GM19397 (cell line): Measurements from ENCODE around the gene DYRK2.
A peak's percentile ranks its signal among the peaks of the same experiment; 100 is the strongest.

ENCODE experiments used
- ATAC-seq: cut with Tn5 transposase; IDR thresholded peaks from one replicate; pipeline ENCODE4 v1.9.1; 2021; ENCODE audit warnings: mild to moderate bottlenecking, moderate library complexity; ENCODE audit not compliant: unreplicated experiment

Gene DYRK2

DNA sequence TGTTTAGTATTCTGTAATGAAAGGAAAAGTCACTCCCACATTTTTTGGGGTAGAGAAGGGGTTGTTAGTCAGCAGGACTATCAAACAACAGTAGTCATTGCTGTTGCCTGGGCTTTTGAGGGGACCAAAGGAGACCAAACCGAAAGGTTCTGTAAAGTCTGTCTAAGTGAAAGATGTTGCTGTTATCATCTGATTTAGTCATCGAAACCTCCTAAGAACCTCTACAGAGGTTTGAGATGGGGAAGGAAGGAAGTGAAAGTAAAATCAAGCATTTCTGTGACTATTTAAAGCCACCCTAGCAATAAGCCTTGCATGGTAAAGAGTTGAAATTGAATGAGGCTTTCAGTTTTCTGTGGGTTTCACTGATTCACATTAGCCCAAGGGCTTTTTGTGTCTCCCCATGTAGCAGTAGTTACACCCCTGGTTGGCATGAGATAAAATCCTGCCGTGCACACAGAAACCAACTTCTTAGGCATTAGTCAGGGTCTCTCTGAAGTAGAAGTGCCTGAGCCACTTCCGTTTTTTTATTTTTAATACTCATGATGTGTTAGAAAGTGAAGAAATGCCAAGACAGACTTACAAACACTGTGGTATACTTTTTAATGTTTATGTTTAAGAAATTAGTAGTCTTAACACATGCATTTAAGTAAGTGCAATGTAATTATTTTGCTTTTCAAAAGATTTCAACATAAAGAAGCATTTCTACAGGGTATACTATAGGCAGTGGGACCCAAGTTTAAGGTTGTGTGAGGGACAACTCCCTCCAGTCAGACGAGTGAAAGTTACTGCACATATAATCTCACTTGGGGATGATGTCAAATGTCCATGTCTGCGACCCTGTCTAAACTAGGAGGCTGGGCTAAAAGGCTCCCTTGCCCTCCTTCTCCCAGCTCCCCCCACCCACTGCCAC is 50.4 kb downstream of the DYRK2 start:
- ATAC-seq = peak; percentile 96

DNA sequence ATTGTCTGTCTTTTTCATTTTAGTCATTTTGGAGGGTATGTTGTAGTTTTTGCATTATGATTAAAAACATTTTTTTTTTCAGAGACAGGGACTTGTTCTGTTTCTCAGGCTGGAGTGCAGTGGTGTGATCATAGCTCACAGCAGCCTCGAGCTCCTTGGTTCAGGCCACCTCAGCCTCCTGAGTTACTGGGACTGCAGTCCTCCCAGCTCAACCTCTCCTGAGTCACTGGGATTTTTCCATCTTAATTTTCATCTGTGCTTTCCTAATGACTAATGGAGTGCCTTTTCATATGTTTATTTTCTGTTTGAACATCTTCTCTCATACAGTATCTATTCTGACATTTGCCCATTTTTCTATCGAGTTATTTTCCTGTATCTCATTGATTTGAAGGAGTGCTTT is 52.6 kb downstream of the DYRK2 start:
- no peak for ATAC-seq

DNA sequence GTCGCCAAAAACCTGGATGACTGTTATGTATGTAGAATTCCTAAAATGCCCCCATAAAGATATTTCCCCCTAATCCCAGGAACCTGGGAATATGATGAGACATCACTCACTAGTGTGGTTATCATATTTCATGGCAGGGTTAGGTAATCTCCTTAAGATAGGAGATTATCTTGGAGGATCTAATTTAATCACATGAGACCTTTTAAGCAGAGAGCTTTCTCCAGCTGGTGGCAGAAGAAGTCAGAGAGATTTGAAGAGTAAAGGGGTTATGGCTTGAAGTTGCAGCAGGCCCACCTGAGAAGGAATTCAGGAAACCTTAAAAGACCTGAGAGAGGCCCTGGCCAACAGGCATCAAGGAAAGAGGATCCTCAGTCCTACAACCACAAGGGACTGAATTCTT is 53.6 kb downstream of the DYRK2 start:
- no peak for ATAC-seq

DNA sequence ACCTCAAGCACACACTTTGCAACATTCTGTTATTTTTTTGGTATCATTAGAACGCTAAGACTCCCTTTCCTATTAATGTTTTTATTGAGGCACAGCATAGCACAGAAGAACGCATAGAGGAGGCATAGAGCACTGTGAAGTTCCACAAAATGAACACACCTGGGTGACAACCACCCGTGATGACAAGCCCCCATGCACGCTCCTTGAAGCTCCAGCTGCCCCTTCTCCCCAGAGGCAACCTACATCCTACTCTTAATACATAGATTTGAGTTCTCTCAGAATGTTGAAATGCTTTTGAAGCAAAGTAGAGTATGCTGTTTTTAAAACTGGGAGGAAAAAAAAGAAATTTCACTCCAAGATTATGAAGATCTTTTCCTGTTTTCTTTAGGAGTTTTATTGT is 55.5 kb downstream of the DYRK2 start:
- no peak for ATAC-seq

DNA sequence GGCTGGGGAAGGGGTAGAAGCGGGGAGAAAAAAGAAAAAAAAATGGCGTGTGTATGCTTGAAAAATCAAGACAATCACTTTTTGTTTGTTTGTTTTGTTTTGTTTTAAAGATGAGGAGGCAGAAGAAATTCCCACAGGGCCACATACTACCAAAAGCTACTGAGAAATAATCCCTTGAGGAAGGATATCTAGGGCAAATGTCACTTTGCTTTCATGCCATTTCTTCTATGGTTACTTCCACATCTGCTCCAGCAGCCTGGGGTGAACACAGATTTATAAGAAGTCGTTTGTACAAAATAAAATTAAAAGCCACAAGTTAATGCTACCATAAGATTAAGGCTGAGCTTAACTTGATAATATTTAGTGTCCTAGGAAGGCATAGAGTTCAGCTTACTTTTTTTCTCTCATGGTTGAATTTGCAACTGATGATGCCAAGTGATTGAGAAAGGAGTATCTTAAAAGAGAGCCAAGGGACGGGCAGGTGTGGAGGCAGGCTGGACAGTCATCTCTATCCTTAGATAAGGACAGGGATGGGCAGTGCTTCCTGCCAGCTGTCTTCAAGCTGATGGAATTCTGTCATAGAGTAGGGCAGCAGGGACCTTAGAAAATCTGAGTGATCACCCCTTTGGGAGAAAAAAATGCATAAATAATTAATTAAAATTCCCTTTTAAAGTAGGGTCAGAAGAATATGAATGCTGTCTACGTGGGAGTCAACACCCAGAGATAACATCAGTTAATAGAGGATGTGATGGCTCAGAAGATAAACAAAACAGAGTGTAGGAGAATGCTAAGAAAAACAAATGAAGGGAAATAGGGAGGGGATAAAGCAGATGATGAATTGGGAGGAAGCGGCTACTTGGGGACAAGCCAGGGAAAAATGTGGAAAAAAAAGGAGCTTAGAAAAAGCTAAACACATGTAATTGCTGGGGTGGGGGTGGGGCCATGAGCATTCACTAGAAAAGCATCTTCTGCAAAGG is 57.1 kb downstream of the DYRK2 start:
- no peak for ATAC-seq

DNA sequence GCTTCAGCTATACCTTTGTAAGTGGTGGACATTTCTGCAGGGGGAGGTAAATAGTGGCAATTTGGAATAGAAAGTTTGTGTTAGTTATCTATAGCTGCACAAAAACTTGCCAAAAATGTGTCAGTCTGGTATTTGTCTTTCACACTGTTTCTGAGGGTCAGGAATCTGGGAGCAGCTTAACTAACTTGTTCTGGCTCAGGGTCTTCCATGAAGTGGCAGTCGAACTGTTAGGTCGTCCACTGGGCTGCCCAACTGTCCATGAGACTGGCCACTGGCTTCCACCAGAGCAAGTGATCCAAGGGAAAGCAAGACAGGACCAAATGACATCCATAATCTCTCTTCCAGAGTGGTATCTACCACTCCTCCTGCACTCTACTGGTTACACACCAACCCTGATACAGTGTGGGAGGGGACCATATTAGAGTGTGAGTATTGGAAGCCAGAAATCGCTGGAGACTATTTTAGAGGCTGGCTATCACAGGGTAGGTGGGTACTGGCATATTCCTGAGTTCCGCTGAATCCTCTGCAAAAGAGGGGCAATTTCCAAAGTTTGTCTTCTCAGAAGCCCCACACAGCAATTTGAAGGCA is 60.9 kb downstream of the DYRK2 start:
- no peak for ATAC-seq

DNA sequence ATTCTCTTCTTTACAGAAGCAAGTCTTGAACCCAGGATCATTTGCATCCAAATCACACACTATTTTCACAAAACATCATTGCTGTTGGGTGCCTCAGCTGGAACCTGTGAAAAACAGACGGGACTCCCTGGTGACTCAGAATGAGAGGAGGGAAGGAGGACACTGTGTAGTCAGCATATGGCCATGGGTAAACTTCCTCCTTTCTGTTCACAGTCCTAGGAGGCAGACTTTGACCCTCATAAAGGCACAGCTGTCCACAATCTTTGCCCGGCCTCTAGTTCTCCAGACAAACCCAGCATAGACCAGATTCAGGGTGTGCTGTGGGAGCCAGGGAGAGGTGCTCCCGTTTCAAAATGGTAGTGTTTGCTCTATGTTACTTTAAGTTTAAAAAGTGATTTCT is 62.0 kb downstream of the DYRK2 start:
- ATAC-seq = peak; percentile 96

DNA sequence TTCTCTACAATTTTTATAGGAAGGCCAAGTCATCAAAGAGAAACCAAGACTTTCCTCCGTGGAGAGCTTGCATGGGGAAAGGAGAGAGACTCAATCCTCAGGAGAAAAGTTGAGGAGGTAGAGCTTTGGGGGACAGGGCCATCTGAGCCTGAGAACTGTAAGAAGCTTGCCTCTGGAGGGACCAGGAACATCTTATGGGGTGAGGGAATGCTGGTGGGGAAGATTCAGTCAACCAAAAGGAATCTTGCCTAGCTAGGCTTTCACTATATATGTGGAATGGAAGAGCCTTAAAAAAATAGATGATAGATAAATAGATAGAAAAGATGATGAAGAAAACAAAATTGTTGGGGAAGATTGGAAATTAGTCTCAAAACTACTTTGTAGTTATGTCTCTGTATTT is 63.5 kb downstream of the DYRK2 start:
- no peak for ATAC-seq

DNA sequence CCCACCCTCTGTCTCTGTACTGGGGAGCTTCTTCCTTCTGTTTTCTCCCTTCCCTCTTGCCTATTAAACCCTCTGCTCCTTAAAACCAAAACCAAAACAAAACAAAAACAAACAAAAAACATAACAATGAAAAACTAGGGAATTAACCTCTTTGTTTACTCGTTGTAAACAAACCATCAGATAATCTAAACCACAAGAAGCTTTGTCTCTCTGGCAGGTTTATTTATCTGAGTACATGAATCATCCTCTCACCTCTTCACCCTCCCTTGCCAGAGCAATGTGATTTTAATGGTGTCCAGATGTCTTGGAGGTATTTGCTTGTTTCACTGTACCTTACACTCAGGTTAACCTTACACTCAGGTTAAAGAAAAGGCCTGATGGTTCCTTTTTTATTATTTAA is 66.1 kb downstream of the DYRK2 start:
- ATAC-seq = no peak
